HG02973 (cell line): ENCODE results near the gene QPRT.
"Not testable (repeated sequence)": the region's sequence is repeated elsewhere in the genome, so short reads cannot be mapped to it uniquely, and the experiment has no call there.

Experiments used
- ATAC-seq: cut with Tn5 transposase; IDR thresholded peaks from one replicate; pipeline ENCODE4 v1.9.1; 2021; ENCODE audit warnings: moderate library complexity; ENCODE audit not compliant: unreplicated experiment

The QPRT gene

DNA sequence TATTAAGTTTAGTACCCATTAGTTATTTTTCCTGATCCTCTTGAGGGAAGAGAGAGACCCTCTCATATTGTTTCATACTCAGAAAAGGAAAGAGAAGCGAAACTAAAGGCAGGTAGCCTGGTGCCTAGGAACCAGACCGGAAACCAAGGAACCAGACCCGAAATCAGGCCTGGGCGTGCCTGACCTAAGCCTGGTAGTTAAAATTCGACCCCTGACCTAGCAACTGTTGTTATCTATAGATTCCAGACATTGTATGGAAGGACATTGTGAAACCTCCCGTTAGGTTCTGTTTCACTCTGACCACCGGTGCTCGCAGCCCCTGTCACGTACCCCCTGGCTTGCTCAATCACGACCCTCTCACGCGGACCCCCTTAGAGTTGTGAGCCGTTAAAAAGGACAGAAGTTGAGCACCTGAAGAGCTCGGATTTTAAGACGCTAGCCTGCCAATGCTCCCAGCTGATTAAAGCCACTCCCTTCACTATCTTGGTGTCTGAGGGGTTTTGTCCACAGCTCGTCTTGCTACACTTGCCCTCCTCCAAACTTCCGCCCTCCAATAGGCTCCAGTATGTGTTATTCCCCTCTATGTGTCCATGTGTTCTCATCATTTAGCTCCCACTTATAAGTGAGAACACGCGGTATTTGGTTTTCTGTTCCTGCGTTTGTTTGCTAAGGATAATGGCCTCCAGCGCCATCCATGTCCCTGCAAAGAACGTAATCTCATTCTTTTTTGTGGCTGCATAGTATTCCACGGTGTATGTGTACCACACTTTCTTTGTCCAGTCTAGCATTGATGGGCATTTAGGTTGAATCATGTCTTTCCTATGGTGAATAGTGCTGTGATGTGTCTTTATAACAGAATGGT, 10.7 kb downstream of the QPRT start:
- ATAC-seq = not testable (repeated sequence)

DNA sequence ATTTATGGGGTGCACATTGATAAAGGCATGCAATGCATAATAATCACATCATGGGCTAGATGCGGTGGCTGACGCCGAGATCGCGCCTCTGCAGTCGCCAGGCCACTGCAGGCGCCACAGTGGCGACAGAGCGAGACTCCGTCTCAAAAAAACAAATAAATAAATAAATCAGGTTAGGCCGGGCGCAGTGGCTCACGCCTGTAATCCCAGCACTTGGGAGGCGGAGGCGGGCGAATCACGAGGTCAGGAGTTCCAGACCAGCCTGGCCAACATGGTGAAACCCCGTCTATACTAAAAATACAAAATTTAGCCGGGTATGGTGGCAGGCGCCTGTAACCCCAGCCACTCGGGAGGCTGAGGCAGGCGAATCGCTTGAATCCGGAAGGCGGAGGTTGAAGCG, 13.6 kb downstream of the QPRT start:
- ATAC-seq = not testable (repeated sequence)

DNA sequence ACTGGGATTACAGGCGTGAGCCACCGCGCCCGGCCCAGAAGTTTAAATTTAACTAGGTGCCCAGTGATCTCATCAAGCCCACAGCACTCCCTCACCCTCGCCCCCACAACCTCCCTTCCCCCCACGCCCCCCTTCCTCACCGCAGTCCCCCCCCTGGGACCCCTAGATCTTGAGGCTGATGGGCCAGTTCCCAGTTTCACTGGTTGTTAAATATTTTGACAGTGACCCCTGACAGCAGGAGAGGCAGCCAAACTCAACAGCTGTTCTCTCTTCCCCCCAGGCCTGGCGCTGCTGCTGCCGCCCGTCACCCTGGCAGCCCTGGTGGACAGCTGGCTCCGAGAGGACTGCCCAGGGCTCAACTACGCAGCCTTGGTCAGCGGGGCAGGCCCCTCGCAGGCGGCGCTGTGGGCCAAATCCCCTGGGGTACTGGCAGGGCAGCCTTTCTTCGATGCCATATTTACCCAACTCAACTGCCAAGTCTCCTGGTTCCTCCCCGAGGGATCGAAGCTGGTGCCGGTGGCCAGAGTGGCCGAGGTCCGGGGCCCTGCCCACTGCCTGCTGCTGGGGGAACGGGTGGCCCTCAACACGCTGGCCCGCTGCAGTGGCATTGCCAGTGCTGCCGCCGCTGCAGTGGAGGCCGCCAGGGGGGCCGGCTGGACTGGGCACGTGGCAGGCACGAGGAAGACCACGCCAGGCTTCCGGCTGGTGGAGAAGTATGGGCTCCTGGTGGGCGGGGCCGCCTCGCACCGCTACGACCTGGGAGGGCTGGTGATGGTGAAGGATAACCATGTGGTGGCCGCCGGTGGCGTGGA, 15.6 kb downstream of the QPRT start:
- no peak for ATAC-seq

DNA sequence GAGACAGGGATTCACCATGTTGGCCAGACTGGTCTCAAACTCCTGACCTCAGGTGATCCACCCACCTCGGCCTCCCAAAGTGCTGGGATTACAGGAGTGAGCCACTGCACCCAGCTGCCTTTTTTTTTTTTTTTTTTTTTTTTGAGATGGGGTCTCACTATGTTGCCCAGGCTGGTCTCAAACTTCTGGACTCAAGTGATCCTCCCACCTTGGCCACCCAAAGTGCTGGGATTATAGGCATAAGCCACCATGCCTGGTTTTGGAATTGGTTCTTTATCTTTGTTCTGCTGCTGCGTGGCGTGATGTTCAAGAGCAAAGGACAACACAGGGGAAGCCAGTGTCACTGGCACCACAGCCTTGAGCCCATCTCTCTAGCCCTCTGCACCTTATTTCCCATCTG, 16.7 kb downstream of the QPRT start:
- ATAC-seq = not testable (repeated sequence)

DNA sequence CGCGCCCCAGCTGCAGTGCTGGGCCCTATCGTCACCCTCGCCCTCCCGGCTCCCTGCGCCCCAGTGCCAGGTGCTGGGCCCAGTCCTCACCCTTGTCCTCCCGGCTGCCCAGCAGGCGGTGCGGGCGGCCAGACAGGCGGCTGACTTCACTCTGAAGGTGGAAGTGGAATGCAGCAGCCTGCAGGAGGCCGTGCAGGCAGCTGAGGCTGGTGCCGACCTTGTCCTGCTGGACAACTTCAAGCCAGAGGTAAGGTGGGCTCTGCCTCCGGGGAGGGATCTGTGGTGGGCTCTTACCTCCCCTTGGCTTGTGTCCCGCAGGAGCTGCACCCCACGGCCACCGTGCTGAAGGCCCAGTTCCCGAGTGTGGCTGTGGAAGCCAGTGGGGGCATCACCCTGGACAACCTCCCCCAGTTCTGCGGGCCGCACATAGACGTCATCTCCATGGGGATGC, 17.9 kb downstream of the QPRT start:
- ATAC-seq = no peak

DNA sequence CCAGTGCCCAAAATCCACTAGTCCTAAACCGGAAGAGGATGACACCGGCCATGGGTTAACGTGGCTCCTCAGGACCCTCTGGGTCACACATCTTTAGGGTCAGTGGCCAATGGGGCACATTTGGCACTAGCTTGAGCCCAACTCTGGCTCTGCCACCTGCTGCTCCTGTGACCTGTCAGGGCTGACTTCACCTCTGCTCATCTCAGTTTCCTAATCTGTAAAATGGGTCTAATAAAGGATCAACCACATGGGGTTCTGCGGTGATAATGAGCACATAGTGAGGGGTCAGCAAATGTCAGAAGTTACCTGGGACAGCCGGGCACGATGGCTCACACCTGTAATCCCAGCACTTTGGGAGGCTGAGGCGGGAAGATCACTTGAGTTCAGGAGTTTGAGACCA, 18.4 kb downstream of the QPRT start:
- no peak for ATAC-seq

DNA sequence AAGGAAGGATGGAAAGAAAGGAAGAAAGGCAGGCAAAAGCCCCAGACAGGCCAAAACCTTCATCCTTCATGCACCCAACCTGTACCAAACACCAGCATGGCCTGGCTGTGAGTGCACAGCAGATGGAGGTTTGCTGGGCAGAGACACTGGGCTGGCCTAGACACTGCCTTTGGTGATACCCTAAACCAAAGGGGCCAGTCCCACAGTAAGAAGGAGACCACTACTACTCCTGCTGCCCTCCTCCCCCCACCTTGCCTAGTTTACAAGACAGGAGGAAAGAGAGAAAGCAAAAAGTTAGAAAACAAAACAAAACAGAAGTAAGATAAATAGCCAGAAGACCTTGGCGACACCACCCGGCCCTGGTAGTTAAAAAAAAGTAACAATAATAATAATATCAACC, 19.1 kb downstream of the QPRT start:
- no peak for ATAC-seq

DNA sequence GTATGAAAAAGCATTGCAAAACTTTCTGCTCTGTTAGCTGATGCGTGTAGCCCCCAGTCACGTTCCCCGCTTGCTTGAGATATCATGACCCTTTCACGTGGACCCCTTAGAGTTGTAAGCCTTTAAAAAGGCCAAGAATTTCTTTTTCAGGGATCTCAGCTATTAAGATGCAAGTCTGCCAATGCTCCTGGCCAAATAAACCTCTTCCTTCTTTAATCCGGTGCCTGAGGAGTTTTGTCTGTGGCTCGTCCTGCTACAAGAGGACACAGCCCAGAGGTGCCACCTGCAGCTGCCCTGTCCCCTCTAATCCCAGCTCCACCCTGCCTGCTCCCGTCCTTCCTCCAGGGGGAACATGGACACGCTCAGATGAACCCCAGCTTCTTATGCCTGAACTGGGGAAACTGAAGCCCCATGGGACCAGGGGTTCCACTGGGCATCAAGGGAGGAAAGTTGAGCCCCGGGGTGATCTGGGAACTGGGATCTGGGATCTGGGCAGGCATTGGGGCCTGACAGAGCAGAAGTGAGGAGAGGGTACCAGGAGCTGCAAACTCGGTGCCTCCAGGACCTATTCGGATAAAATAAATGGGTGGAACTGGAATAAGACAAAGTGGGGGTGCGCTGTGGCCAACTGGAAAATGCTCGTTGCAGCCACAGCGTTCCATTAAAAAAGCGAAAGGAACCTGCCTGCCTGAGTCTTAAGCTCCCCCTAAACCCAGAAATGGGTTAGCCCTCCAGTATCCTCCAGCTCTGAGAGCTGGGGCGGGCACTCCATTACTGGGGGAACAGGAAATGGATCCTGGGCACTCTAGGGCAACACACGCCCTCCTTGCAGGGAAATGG, 19.7 kb downstream of the QPRT start:
- no peak for ATAC-seq

DNA sequence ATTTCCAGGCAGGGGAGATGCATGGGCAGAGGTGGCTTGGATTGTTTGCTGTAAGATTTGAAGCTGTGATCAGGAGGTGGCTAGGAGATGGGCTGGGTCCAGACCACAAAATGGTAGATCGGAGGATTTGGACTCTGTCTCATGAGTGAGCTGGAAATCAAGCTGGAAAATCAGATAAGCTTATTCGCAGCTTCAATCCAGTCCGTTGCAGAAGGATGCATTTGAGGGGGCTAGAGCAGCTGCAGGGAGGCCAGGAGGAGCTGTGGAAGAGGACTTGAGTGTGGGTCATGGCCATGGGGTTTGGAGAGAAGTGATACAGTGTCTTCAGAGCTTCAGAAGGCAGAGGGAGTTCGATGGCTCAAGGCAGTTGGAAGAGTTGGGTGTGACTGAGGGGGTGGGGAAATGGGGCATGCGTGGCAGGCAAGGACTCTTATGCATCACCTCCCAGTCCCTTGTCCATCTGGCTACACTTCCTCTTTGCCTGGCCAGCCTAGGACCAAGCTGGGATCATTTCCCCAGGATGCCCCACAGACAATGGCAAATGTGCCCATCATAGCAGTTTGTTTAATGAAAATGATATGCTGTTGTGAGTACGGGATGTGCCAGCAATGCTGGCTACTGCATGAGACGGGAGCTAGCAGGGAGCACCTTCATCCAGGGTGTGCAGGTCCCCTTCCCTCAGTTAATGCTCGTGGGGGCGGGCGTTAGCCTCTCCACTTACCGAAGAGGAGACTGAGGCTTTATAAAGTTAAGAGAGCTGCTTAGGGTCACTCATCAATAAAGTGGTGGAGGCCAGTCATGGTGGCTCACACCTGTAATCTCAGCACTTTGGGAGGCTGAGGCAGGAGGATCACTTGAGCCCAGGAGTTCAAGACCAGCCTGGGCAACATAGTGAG, 20.6 kb downstream of the QPRT start:
- ATAC-seq = no peak

DNA sequence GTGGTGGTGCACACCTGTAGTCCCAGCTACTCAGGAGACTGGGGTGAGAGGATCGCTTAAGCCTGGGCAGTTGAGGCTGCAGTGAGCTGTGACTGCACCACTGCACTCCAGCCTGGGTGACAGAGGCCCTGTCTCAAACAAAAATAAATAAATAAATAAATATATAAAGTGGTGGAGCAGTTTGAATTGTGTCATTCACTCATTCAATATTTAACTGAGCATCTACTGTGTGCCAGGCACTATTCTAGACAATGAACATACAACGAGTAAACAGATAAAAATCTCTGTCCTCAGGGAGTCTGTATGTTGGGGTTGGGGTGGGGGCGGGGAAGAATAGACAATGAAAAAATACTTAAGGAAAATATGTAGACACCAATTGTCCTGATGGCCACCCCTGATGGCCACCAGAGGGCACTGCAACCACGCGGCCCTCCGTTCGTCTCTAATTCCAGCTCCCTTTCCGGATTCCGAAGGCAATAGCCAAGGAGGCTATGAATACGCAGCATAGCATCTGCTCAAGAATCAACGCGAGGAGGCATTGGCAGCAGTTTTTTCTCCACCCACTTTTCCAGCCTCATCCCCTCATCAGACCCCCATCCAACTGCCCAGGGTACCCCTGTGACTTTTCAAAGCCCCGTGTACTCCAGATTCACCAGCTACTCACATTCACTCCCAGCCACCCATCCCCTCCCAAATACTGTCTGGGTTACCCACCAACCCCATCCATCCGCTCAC, 21.4 kb downstream of the QPRT start:
- no peak for ATAC-seq

DNA sequence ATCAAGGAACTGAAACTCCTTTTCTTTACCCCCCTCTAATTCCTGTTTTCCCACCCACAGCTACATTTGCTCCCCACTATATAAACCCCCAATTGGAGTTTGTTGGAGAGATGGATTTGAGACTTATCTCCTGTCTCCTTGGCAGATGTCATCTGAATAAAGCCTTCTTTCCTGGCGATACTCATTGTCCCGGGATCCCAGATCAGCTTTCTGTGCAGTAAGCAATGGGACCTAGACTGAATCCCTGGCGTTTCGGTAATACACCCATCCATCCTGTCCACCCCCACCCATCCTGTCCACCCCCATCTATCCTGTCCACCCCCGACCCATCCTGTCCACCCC, 22.2 kb downstream of the QPRT start:
- ATAC-seq = no peak

DNA sequence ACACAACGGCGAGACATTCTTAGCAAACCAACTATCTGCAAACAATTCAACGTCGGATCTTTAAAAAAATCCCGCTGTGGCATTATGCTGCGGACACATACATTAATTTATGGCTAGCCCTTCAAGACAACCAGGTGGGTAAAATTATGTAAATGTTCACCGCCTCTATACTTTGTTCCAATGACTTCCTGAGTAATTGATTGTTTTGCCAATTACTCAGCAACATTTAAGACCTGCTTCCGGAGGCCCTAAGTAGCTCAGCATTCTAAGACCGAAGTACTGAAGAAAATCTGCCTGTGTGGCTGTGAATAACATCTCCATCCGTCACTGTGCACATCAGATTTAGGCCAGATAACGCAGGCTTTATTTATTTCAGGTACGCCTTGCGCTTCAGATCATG, 23.3 kb downstream of the QPRT start:
- ATAC-seq = no peak

DNA sequence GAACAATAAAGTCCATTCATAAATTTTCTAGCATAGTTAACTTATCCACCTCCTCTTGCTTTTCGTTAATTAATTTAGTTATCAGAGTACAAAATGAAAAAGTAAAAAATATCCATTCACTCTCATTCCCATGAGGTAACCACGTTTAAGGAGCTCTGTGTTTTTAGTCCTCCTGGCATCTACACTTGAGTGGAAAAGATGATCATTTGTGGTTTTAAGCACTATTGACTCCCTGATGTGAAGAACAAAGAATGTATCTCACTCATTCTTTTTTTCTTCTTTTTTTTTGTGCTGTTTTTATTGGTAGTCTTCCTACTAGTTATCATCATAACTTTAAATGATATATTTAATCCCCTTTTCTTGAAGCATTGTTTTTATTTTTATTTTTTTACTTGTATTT, 26.1 kb downstream of the QPRT start:
- ATAC-seq = no peak

DNA sequence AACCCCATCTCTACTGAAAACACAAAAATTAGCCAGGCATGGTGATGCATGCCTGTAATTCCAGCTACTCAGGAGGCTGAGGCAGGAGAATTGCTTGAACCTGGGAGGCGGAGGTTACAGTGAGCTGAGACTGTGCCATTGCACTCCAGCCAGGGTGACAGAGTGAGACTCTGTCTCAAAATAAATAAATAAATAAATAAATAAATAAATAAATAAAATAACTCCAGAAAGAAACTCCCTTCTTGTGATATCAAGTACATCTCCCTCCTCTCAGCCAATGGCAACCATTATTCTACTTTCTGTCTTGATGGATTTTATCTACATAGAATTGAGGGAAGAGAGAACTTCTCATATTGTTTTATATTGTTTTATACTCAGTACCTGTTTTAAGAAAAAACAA, 28.2 kb downstream of the QPRT start:
- ATAC-seq = not testable (repeated sequence)

DNA sequence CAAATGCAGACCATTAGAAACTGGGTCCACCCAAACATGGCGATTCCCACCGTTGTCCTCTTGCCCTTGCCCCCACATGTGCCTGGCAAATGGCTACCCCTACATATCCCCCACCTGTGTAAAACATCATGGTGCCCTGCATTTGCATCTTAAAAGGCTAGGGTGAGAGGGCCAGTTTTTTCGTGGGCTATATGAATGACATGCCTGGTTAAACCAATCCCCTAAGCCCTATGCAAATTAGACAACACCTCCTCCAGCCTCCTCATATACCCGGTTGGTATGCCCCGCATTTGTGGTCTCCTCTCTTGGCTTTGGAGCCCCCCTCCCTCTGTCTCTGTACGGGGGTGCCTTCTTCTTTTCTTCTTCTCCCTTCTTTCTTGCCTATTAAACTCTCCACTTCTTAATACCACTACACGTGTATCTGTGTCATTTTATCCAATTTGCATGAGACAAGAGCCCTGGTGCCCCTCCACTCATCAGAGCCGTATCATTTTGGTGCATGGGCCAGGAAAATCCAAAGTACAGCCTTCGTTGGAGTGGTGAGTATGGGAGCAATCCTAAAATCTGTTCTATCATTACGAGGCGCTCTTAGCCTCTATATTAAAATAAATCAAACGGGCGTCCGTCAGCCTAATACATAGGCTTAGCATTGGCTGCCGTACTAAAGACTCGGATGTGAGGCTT, 30.1 kb downstream of the QPRT start:
- no peak for ATAC-seq

DNA sequence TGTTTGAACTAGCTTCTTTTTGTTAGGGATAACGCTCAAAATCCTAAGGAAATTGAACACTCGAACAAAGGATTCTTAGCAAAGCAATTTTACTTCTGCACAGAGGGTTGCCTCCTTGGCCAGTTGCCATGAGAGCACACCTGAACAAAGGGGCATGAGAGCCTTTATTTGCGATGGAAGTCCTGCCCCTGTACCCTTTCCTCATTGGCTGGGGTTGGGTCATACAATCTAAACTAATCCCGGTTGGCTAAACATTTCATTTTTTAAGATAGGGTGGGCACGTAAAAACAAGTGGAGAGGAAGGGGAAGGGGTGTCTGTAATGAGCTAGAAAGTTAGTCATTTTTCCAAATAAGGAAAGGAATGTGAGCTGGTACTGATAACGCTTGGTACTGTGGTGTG, 30.7 kb downstream of the QPRT start:
- ATAC-seq = not testable (repeated sequence)

DNA sequence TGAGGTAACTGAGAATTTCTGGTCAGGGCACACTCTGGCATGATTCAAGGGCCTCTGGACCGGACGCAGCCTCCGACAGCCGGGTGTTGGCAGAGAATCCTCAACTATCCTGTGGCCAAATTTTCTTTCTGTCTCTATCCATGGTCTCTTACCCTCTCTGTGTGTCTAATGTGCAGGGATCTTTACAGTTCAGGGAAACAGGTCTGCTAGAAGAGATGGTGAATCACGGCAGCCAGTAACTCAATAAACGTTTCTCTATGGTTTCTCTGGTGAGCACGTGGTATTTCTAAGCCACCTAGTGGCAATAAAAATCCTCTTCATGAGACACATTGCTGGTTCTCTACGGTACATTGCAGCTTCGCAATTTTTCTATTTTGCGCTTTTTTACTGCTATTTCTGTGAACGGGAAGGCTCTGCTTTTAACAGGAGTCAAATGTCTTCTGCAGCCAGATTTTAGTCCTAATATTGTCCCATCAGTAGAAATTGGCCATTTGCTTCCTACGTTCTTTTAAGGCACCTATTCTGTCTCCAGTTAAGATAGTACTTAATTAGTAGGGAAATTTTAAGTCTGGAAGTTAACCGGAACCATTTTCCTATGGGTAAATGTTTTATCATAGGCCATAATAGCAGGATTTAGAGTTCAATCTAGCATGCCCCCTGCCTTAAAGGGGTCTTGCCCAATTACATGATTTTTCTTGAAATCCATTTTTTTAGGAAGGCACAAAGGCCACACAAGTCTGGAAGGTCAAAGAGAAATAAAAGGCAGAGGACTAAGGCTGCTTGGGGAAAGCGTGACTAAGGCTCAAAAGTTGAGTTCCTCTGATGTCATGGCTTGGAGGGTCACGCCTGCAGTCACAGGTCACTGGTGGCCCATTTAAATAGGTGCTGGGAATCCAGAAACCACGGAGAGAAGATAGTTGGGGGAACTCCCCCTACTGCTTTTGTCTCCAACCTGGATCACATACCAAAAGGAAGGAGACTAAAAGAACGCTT, 31.5 kb downstream of the QPRT start:
- no peak for ATAC-seq

DNA sequence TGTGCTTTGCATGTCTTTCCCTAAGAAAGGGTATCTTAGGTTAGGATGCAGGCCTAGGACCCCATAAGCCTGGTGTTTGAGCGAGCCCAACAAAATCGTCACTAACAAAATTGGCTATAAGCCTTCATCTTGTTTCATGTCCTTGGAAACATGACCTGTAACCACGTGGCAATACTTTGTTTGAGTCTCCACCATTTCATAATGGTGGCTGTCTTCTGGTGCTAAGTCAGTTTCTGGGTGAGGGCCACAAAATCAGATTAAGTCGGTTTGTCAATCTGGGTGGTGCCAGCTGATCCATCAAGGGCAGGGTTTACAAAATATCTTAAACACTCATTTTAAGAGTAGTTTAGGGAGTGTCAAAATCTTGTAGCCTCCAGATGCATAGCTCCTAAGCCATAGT, 33.8 kb downstream of the QPRT start:
- ATAC-seq = no peak
